Mucosa of descending colon (tissue), 3 donors: ENCODE data around the gene KRT85. TPM values are rescaled to one million over a fixed set of nuclear protein-coding genes. Genes with fewer than 3 reads are reported as not detected.
A peak's percentile ranks its signal among the peaks of the same experiment; 100 is the strongest.

Source experiments
- ATAC-seq: fragments of 200-7000 bp; cut with Tn5 transposase; one replicate; pipeline ENCODE4 v1.9.1; 2020; ENCODE audit warnings: mild to moderate bottlenecking, moderate library complexity
- DNase-seq, 3 donors: peaks; one replicate each; pipeline ENCODE4 v3.0.0-alpha.2; 2020
- H3K36me3 ChIP-seq: fragments of 200-600 bp; one replicate; pipeline ENCODE4 v1.8.0; 2021; ENCODE audit warnings: low read depth, mild to moderate bottlenecking
- H3K4me1 ChIP-seq: fragments of 200-600 bp; one replicate; pipeline ENCODE4 v1.8.0; 2021; ENCODE audit warnings: low read depth, mild to moderate bottlenecking
- H3K4me3 ChIP-seq: fragments of 200-600 bp; one replicate; pipeline ENCODE4 v1.8.0; 2021; ENCODE audit warnings: mild to moderate bottlenecking
- H3K9me3 ChIP-seq: fragments of 200-600 bp; one replicate; pipeline ENCODE4 v1.8.0; 2021; ENCODE audit warnings: mild to moderate bottlenecking
- CTCF ChIP-seq: fragments of 200-600 bp; IDR thresholded peaks from one replicate; pipeline ENCODE4 v1.8.0; 2022; ENCODE audit warnings: antibody characterized with exemption, mild to moderate bottlenecking
- intact Hi-C, 2 donors: fragments of 100-400 bp; cut with DNase I in 1 of 2; cut with micrococcal nuclease in 1 of 2; formaldehyde crosslinking; loops; one replicate each; pipeline versions ENCODE4 v1.11.0 to v1.11.1; 2022; cut with DNase I, micrococcal nuclease
- total RNA-seq, 3 donors: library from RNA; stranded (reverse); fragmentation: NEBNext Ultra II Directional in 2 of 3; extraction: Animal tissue kit (Norgen Biotek cat#: 25700) in 2 of 3; gene quantifications; one replicate each; pipeline versions ENCODE4 v1.2.1 to v1.2.4, GENCODE V29; 2021 to 2023
- donor health status: DM: no; HTN: no; CAD: no; lungs with moderate emphysema.
- donor health status: DM: no; HTN: no; CAD: no.
- donor health status: DM: no; HTN: yes; CAD: no.

KRT85 gene
- total RNA-seq, 3 donors from 2014 or later: not detected

DNA sequence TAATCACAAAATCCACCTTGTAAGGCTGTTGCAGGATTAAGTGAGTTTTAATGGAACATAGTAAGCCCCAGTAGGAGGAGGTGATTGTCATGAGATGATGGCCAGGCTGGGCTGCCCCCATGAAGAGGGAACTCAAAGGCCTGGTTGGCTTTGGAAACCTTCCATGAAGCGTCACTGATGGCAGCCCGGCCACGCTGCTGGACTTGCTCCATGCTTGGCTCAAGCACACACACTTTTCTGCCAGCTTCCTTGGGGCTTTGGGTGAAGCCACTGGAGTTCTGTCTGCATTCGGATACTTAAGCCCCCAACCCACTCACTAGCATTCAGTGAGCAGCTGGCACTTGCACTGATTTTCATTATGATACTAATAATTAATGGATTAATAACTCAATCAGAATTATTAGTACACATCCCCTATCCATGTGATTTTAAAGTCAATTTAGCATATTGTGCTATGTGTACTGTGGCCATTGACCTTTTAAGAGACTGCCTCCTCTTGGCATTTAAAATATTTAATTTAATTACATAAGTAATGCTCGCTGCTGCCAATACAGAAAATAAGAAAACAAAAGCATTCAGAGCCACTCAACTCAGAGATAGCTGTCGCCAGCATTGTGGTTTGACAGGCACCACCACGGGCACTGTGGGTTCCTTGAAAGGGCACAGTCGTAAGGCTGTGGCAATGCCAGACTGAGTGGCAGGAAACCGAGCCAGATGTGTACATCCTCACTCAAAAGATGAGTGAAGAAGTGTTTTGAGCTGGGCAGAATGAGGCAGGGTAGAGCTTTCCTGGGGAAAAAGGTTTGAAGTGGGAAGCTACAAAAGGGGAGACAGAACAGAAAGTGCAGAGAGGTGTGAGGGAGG lies 15.9 kb downstream of the KRT85 start:
- TF ChIP-seq CTCF: no peak
- Histone ChIP-seq H3K36me3 (no peaks in the 10 kb centered on the region), H3K4me1 (no peaks in the 10 kb centered on the region), H3K9me3 (no peaks in the 10 kb centered on the region), H3K4me3 (no peak overlapping the region)
- intact Hi-C loops: no loop called here
- ATAC-seq: peak; percentile 24
- no peak for DNase-seq

- intact Hi-C loops: no loop called here
- ATAC-seq (no peak), DNase-seq (no peak)
- TF ChIP-seq CTCF: no peak
- H3K4me3 ChIP-seq: no peak overlapping the region
- H3K4me1 ChIP-seq: no peaks in the 10 kb centered on the region
- no peaks in the 10 kb centered on the region for H3K9me3 ChIP-seq
- no peaks in the 10 kb centered on the region for H3K36me3 ChIP-seq
These were observed 16.5 kb downstream of the KRT85 start for GRCh38 chr12:52350786-52351185.

DNA sequence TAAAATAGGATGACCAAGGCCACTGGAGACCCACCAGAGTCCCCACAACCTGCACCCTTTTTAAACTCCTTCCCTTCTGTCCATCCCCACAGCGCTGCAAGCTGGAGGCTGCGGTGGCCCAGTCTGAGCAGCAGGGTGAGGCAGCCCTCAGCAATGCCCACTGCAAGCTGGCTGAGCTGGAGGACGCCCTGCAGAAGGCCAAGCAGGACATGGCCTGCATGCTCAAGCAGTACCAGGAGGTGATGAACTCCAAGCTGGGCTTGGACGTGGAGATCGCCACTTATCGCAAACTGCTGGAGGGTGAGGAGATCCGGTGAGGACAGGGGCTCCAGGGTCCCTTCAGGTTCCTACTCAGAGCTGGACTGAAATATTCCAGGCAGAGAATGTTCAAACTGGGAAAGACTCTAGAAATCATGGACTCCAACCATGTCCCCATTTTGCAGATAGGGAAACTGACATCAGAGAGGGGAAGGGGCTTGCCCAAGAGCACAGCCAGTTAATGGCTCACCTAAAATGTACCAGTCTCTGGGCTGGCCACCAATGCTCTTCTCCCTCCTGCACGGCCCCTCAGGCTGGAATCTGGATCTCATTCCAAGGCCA lies 17.2 kb downstream of the KRT85 start:
- ATAC-seq: no peak
- no peak overlapping the region for H3K4me3 ChIP-seq
- intact Hi-C loops: no loop called here

DNA sequence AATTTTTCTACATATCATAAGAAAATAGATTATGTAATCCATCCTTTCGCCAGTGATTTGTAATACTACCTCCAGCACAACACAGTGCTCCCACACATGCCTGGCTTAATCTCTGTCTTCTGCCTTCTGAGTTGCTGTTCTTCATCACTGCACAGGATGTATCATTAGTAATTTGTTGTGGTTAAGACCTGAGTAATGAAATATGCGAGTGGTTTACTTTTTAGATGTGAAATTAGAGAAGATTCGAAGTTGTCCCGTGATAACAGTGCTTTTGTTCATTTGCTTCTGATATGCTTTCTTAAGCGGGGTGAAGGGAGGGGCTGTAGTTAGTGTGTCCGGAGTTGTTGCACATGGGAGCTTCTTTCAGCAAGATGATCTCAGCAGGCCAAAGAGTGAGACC lies 18.1 kb downstream of the KRT85 start:
- TF ChIP-seq CTCF: no peak
- Histone ChIP-seq H3K4me1 (no peaks in the 10 kb centered on the region), H3K9me3 (no peaks in the 10 kb centered on the region), H3K4me3 (no peak overlapping the region), H3K36me3 (no peaks in the 10 kb centered on the region)
- intact Hi-C loops: no loop called here
- DNase-seq: no peak
- no peak for ATAC-seq

More for the DNA sequence above, 17.2 kb downstream of the KRT85 start:
- DNase-seq: no peak
- H3K9me3 ChIP-seq: no peaks in the 10 kb centered on the region
- no peaks in the 10 kb centered on the region for H3K36me3 ChIP-seq
- no peaks in the 10 kb centered on the region for H3K4me1 ChIP-seq
- no peak for TF ChIP-seq CTCF

DNA sequence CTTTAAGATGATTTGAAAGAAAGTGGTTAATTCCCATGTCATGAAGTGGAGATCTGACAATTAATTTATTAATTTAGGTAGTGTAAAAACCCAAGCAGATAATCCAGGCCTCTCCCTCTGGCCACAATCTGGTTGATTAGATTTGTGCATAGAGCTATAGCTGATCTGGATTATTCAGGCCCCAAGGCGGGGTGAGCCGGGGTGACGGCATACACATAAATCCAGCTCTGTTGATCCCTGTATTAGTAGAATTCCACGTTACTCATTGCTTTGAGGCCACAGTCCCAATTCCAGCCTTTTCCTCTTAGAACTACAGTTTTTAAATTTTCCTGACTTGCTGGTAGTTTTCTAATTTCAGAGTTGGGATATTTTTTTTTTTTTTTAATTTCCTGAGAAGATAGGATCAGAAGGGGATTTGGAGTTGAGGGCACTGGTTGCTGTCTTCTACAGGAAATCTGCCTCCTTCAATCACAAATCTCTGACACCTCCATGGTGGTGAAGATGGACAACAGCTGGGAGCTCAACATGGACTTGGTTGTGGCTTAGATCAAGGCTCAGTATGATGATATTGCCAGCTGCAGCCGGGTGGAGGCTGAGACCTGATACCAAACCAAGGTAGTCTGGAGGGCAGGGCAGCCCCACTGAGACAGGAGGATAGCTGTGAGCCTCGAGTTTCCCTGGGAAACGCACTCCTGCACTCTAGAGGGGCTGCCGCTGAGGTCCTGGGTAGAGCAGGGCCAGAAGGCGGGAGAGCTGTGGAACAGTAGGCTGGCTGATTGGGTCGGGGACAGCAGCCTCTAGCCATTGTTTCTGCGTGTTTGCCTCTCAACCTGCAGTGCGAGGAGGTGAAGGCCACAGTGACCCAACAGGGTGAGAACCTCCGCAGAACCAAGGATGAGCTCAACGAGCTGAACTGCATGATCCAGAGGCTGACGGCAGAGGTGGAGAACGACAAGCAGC lies 19.4 kb downstream of the KRT85 start:
- TF ChIP-seq CTCF: no peak
- intact Hi-C loops: no loop called here
- no peak for ATAC-seq
- no peak for DNase-seq
- Histone ChIP-seq H3K9me3 (no peaks in the 10 kb centered on the region), H3K36me3 (no peaks in the 10 kb centered on the region), H3K4me1 (no peaks in the 10 kb centered on the region), H3K4me3 (no peak overlapping the region)
